Myocyte (in vitro differentiated cells): ENCODE results near the gene RIMBP2. TPM values are rescaled to one million over a fixed set of nuclear protein-coding genes. Genes with fewer than 3 reads are reported as not detected.

Experiments used
- DNase-seq: peaks from one replicate; pipeline ENCODE4 v3.0.0-alpha.2; 2012; ENCODE audit warnings: low read depth
- total RNA-seq: library from RNA; depleted of rRNA; stranded (reverse); fragments of >200 nt; gene quantifications from 2 replicates; pipeline ENCODE4 v1.2.3, GENCODE V29; 2014

Gene RIMBP2
- total RNA-seq, 1 donor from 2014 or later, result not detected

- DNase-seq, result no peak
Measured at GRCh38 chr12:130454296-130454695, 261.8 kb downstream of the RIMBP2 start.

DNA sequence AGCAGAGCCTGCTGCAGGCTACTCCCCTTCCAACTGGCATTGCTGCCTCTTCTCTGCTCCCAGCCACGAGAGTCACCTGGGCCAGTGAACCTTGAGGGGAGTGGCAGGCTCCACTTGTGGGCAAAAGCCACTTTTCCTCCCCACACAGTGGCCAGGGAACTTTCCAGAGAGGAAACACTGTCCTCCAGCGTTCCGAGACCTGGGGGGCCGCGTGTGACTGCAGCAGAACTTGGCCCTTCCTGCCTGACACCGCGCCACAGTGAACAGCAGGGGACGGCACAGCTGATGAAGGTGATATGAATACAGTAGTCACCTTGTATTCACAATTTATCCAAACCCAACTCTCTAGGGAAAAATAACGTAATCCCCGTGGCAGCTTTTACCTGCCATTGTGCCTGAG, 263.6 kb downstream of the RIMBP2 start:
- DNase-seq, result no peak

DNA sequence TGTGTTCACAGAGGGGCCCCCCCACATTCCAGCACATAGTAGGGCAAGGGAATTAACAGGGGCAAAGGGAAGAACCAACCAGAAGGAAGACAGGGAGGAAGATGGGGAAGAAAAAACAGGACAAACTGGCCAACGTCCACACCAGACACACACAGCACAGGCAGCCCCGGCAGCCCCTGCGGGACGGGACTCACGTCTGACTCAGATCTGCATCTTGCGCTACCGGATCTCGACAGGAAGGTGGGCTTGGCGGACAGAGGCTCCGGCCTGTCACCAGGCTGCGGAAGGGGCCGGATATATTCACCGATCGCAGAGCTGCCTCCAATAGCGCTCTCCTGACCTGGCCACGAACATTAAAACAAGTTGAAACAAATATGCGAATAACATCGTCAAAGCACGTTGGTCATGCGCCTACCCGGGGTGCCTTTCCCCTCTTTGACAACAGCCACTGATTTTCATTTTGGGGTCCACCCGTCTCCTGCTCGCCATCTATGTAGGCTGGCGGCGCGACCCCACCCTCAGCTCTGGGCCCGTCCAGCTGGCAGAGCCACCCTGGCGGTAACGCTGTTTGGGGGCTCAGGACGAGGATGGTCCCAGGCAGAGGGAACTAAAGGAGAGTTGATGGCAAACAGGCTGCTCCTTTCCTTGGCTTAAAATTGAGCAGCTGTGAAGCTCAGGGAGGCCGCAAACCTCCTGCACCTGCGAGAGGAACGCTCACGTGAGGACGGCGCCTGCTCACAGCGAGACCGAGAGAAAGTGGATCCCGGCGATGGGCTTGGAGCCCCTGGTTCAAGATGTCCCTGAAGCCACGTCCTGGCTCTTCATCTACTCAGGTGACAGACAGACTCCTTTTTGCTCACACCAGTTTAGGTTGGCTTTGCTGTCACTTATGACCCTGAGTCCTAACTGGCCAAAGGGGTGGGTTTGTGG, 264.8 kb downstream of the RIMBP2 start:
- DNase-seq, result no peak

DNA sequence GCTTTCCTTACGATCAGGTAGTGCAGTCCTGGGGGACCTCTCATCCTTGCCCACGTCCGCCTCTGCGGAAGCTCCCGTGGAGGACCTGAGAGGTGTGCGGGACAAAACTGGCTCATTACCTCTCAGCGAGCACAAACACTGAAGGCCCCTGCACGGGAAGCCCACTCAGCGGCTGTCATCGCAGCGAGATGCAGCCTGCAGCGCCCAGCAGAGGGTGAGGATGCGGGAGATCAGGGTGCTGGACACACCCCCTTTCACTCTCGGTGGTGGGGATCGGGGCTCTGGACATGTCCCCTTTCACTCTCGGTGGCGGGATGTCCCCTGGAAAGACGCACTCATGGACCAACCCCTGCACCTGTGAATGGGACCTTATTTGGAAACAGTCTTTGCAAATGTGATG, 266.8 kb downstream of the RIMBP2 start:
- no peak for DNase-seq

DNA sequence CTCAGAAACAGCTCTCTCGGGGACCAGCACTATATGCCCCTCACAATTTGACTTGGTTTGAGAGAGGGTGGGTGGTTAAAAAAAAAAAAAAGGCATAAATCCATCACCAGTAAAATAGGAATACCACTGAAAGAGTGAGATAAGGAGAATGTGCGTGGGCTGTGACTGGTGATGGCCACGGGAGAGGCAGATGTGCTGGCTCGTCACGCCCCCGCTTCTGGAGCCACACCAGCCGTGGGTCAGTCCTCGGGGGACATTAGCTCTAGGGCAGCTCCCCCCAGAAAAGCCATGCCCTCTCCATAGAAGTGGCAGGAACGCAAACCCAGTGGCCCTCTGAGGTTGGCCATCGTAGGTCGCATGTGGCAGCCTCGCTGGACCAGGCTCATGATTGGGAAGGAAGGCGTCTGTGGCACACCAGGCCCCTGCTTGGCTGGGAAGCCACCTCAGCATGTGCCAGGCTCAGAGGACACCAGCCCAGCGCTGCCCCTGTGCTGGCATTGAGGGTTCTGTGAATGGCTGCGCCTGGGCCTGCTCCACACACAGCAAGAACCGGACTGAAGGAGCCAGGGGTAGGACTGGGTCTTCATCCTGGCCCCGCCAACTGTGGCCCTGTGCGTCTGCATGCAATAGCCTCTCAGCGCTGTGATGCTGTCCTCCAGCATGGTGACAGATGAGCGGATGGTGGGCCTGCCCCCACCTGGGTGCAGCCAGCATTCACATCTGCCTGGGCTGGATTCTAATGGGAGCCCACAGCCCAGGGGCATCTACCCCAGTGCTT, 267.9 kb downstream of the RIMBP2 start:
- no peak for DNase-seq

- no peak for DNase-seq
Measured at GRCh38 chr12:130447655-130447965, 268.5 kb downstream of the RIMBP2 start.

DNA sequence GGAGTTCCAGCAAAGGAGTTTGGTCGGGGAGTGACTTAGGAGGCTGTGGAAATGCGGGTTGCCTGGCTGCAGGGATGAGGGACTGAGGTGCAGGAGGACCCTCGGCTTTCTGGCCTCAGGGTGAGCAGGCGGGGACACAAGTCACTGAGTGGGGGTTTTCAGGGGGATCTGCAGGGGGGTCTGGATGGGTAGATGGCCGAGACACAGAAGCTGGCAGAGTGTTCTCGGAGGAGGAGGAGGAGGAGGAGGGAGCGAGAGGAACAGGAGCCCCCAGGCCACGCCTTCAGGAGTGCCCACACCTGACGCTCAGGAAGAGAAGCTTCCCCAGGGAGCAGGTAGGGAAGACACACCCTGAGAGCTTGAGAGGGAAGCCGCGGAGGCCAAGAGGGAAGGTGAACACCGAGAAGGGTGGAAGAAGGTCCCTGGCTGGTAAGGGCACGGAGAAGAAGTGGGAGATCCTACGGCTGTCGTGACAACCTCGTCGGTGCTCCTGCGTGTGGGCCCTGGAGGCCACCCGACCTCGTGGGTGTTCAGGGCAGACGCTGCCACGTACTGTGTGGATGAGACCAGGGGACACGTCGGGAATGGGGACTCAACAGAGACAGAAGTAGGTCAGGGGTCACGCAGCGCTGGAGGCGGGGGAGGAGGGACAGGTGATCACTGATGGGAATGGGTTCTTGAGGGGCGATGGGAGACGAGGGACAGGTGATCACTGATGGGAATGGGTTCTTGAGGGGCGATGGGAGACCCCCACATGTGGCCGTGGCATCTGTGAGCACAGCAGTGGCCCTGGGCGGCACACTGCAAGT, 269.0 kb downstream of the RIMBP2 start:
- no peak for DNase-seq

GRCh38 chr12:130444986-130445385, 271.1 kb downstream of the RIMBP2 start:
- no peak for DNase-seq

DNA sequence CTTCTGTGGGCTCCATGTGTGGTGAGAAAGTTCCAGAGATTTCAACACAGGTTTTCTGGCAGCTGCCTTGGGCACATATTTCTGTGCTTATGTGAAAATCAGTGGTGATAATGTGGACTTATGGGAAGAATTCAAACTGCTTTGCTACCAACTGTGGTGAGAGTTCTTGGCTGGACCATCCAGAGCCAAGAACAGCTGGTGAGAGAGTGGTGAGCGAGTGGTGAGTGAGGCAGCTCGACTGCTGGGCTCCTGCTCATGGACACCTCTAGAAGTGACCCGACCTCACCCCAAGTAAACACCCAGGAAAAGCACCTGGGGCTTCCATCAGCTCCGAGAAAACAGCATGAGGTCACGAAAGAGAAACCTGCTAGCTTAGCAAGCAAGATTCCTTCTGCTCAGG, 272.0 kb downstream of the RIMBP2 start:
- no peak for DNase-seq

- DNase-seq, result no peak
Measured at GRCh38 chr12:130441771-130442760, 274.0 kb downstream of the RIMBP2 start.

DNA sequence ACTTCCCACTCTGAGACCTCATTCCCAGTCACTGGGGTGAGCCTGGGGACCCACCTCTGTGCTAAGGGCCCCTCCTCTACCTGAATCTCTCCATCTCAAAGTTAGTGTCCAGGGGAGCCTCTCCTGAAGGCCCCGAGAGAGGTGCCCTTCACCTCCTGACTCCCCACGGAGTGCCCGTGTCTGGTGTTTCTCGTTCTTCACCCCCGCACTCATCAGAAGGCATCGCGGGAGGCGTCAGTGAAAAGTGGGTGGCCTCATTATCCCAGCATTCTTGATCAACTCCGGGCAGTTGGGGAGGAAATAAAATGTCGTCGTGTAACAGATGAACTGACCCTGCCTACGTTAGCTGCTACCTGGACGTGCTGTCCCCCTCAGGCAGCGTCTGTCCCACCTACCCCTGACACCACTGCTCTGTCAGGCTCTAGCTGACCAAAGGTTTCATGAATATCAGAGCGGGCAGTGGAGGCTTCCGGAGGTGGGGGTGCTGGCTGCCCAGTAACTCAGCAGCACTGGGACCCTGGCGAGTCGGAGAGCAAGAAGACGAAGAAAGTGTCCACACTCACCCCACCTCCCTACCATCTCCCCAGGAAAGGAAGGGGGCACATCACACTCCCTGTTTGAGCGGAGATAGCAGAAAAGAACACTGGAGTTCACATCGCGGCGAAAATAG, 275.6 kb downstream of the RIMBP2 start:
- DNase-seq, result no peak

GRCh38 chr12:130439250-130439649, 276.8 kb downstream of the RIMBP2 start:
- DNase-seq, result no peak

DNA sequence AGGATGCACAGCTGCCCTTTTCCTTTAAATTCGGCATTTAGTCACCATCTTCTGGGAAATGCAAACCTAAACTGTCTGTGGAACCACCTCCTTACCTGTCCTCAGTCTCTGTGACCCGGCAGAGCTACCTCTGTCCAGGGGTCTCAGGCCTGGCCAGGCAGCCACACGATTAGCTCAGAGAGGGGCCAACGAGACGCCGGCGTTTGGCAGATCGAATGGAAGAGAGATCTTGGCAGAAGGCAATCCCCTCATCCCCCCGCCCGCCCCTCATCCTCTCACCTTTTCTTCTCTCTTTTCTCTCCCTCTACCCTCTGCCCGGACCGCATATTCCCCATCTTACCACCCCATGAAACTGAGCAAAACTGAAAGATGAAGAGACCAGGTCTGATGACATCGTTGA, 277.4 kb downstream of the RIMBP2 start:
- DNase-seq, result no peak

DNA sequence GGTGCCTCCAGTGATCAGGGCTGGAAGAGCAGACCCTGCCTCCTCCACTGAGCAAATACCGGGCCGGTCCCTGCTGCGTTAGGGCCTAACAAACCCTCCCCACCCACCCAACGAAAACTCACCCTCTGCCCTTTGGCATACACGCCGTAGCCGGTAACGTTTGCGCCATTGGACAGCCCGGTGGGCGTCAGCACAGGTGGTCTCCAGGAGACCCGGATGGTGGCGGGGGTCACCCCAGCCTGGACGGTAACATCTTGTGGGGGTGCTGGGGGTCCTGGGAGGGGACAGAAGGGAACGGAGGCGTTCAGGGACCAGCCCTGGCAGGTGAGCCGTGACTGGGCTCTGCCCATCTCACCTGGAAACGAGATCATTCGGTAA, 277.9 kb downstream of the RIMBP2 start:
- DNase-seq, result no peak

- no peak for DNase-seq
Measured at GRCh38 chr12:130437555-130438242, 278.4 kb downstream of the RIMBP2 start.

DNA sequence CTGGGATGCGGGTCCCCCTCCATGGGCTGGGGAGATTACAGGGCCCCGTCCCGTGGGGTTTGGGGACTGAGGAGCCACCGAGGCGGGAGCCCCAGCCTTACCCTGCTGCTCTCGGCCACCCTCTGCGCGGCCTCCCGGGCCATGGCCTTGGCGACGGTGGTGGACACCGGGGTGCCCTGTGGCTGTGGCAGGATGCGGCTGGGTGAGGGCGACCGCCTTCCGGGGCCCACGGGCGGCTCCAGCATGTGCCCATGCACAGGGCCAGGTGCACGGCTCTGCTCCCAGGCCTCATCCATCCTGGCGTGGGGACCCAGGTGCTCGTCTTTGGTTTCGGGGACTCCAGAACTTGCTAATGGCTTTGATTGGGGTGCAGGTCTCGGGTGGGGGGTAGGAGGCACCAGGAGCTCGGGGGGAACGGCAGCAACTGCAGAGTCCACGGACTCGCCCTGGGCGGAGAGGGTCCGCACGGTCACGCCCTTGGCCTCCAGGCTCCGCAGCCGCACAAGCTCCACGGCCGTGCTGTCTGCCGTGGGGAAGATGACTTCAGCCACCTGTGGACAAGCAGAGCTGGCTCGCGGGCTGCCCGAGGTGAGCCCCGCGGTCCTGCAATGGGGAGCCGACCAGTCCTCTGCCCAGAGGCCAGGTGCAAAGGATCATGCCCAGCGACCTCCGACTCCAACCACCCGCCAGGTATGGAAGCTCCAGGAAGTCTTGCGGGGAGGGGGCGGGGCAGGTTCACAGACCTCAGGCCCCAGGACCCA, 279.2 kb downstream of the RIMBP2 start:
- DNase-seq, result no peak

GRCh38 chr12:130435826-130436225, 280.3 kb downstream of the RIMBP2 start:
- no peak for DNase-seq

- DNase-seq, result no peak
Measured at GRCh38 chr12:130435331-130435730, 280.8 kb downstream of the RIMBP2 start.

GRCh38 chr12:130434560-130434959, 281.5 kb downstream of the RIMBP2 start:
- DNase-seq, result no peak
